IMR-90 (cell line): ENCODE results near the gene HBM. TPM values are rescaled to one million over a fixed set of nuclear protein-coding genes. Genes with fewer than 3 reads are reported as not detected.

Source experiments
- ATAC-seq: fragments of 200-7000 bp; cut with Tn5 transposase; 2 replicates; pipeline ENCODE4 v1.9.1; 2020; ENCODE audit warnings: low read depth, mild to moderate bottlenecking, moderate library complexity
- BruUV-seq: library from RNA; stranded (reverse); fragments of 400-500 nt; replicated peaks from 2 replicates; lab custom pipeline; 2021; lab: Mats Ljungman, UMichigan
- CTCF ChIA-PET: fragments of 300-600 bp; formaldehyde crosslinking; extraction: SDS; loops from one replicate; lab custom pipeline; 2021; ENCODE audit warnings: antibody characterized with exemption; lab: Yijun Ruan, JAX
- POLR2A ChIA-PET: fragments of 300-600 bp; sonication (Branson Sonifier 250); formaldehyde crosslinking; loops from one replicate; lab custom pipeline; 2022; ENCODE audit warnings: antibody characterized with exemption; ENCODE audit not compliant: unreplicated experiment; lab: Charles Lee
- DNase-seq: peaks from one replicate; pipeline ENCODE4 v3.0.0; 2013
- H2AFZ ChIP-seq: replicated peaks from 2 replicates; pipeline ENCODE3; 2013; ENCODE audit warnings: low read length, mild to moderate bottlenecking; ENCODE audit not compliant: poor library complexity
- H2AK5ac ChIP-seq: 2 replicates; pipeline ENCODE4 v1.6.1; 2013; ENCODE audit warnings: low read depth, low read length, inconsistent platforms
- H2AK9ac ChIP-seq: replicated peaks from 2 replicates; pipeline ENCODE3; 2013; ENCODE audit warnings: mild to moderate bottlenecking, low read depth, low read length, moderate library complexity; ENCODE audit not compliant: poor library complexity
- H2BK120ac ChIP-seq: 2 replicates; pipeline ENCODE4 v1.6.1; 2013; ENCODE audit warnings: low read depth, low read length, inconsistent platforms
- H2BK15ac ChIP-seq: 3 replicates; pipeline ENCODE4 v1.6.1; 2013; ENCODE audit warnings: low read depth, low read length, inconsistent platforms
- H2BK20ac ChIP-seq: 2 replicates; pipeline ENCODE4 v1.6.1; 2013; ENCODE audit warnings: low read depth, mild to moderate bottlenecking, inconsistent platforms, low read length, moderate library complexity
- H2BK5ac ChIP-seq: 2 replicates; pipeline ENCODE4 v1.6.1; 2013; ENCODE audit warnings: mild to moderate bottlenecking, low read depth, low read length, inconsistent platforms; ENCODE audit not compliant: poor library complexity, severe bottlenecking
- H3K14ac ChIP-seq: replicated peaks from 2 replicates; pipeline ENCODE4 v1.6.1; 2013; ENCODE audit warnings: low read depth, low read length, inconsistent platforms
- H3K18ac ChIP-seq: 2 replicates; pipeline ENCODE4 v1.6.1; 2013; ENCODE audit warnings: low read depth, low read length, control low read depth
- H3K23ac ChIP-seq: 2 replicates; pipeline ENCODE4 v1.6.1; 2013; ENCODE audit warnings: low read depth, low read length, inconsistent platforms
- H3K27ac ChIP-seq: 2 replicates; pipeline ENCODE4 v1.5.1; 2013; ENCODE audit warnings: mild to moderate bottlenecking, control low read depth, low read length; ENCODE audit not compliant: insufficient read depth
- H3K27me3 ChIP-seq: 2 replicates; pipeline ENCODE4 v1.6.1; 2013; ENCODE audit warnings: low read length; ENCODE audit not compliant: control insufficient read depth, insufficient read depth
- H3K36me3 ChIP-seq: 2 replicates; pipeline ENCODE4 v1.6.1; 2013; ENCODE audit warnings: low read length, mixed read lengths; ENCODE audit not compliant: control insufficient read depth, insufficient read depth
- H3K4ac ChIP-seq: 2 replicates; pipeline ENCODE4 v1.6.1; 2013; ENCODE audit warnings: low read depth, low read length, inconsistent platforms
- H3K4me1 ChIP-seq: 2 replicates; pipeline ENCODE4 v1.6.1; 2013; ENCODE audit warnings: low read length, mixed read lengths; ENCODE audit not compliant: control insufficient read depth, insufficient read depth
- H3K4me2 ChIP-seq: 2 replicates; pipeline ENCODE4 v1.6.1; 2013; ENCODE audit warnings: low read depth, mild to moderate bottlenecking, control low read depth, low read length, moderate library complexity
- H3K4me3 ChIP-seq: 2 replicates; pipeline ENCODE4 v1.5.1; 2013; ENCODE audit warnings: low read depth, mild to moderate bottlenecking, control low read depth, low read length, moderate library complexity; ENCODE audit not compliant: insufficient read depth
- H3K56ac ChIP-seq: 2 replicates; pipeline ENCODE4 v1.6.1; 2013; ENCODE audit warnings: low read length, inconsistent platforms; ENCODE audit not compliant: insufficient read depth; ENCODE audit errors: extremely low read depth
- H3K79me1 ChIP-seq, 2 experiments: 2 replicates each; pipeline ENCODE4 v1.6.1; 2013; ENCODE audit warnings: low read length in 2 of 2, inconsistent platforms in 1 of 2, low read depth in 1 of 2
- H3K9ac ChIP-seq: 2 replicates; pipeline ENCODE4 v1.6.1; 2013; ENCODE audit warnings: low read depth, low read length, control low read depth
- H3K9me1 ChIP-seq: 2 replicates; pipeline ENCODE4 v1.6.1; 2013; ENCODE audit warnings: low read length, inconsistent platforms; ENCODE audit not compliant: insufficient read depth
- H3K9me3 ChIP-seq: 2 replicates; pipeline ENCODE4 v1.6.1; 2013; ENCODE audit warnings: low read length; ENCODE audit not compliant: control insufficient read depth, insufficient read depth
- H4K20me1 ChIP-seq: 2 replicates; pipeline ENCODE4 v1.6.1; 2013; ENCODE audit warnings: low read length, inconsistent platforms; ENCODE audit not compliant: insufficient read depth
- H4K5ac ChIP-seq: 2 replicates; pipeline ENCODE4 v1.6.1; 2013; ENCODE audit warnings: mild to moderate bottlenecking, low read depth, low read length, control low read depth
- H4K8ac ChIP-seq, 2 experiments: 2 replicates each; pipeline ENCODE4 v1.6.1; 2013; ENCODE audit warnings: low read depth in 2 of 2, low read length in 2 of 2, control low read depth in 1 of 2, inconsistent platforms in 1 of 2
- H4K91ac ChIP-seq: 2 replicates; pipeline ENCODE4 v1.6.1; 2013; ENCODE audit warnings: low read depth, low read length, inconsistent platforms; ENCODE audit not compliant: insufficient read depth
- BHLHE40 ChIP-seq: fragments of 150-350 bp; IDR thresholded peaks from 2 replicates; pipeline ENCODE4 v1.6.1; 2016; ENCODE audit warnings: mild to moderate bottlenecking, low read depth, low read length
- CEBPB ChIP-seq: IDR thresholded peaks from 2 replicates; pipeline ENCODE4 v1.6.1; 2012; ENCODE audit warnings: low read depth, low read length, improper control_type of control experiment
- CHD1 ChIP-seq: IDR thresholded peaks from 2 replicates; pipeline ENCODE4 v1.6.1; 2012; ENCODE audit warnings: low read depth, low read length, improper control_type of control experiment
- CTCF ChIP-seq: conservative IDR thresholded peaks from 2 replicates; pipeline ENCODE4 v1.5.1; 2012; ENCODE audit warnings: mild to moderate bottlenecking, low read depth, low read length, improper control_type of control experiment
- ELK1 ChIP-seq: fragments of 150-350 bp; IDR thresholded peaks from 2 replicates; pipeline ENCODE4 v1.6.1; 2016; ENCODE audit warnings: low read depth, mild to moderate bottlenecking, low read length, moderate library complexity, borderline replicate concordance
- FOS ChIP-seq: fragments of 150-350 bp; IDR thresholded peaks from 2 replicates; pipeline ENCODE4 v1.6.1; 2016; ENCODE audit warnings: low read depth, low read length
- MAFK ChIP-seq: IDR thresholded peaks from 2 replicates; pipeline ENCODE4 v1.6.1; 2012; ENCODE audit warnings: low read depth, low read length, improper control_type of control experiment
- MAZ ChIP-seq: IDR thresholded peaks from 2 replicates; pipeline ENCODE4 v1.6.1; 2012; ENCODE audit warnings: low read depth, mild to moderate bottlenecking, low read length, improper control_type of control experiment, moderate library complexity, borderline replicate concordance
- MXI1 ChIP-seq: IDR thresholded peaks from 2 replicates; pipeline ENCODE4 v1.6.1; 2012; ENCODE audit warnings: low read depth, mild to moderate bottlenecking, low read length, moderate library complexity, borderline replicate concordance
- NFE2L2 ChIP-seq: fragments of 150-350 bp; IDR thresholded peaks from 2 replicates; pipeline ENCODE4 v1.6.1; 2016; ENCODE audit warnings: low read depth, mild to moderate bottlenecking, low read length
- RAD21 ChIP-seq: IDR thresholded peaks from 2 replicates; pipeline ENCODE4 v1.6.1; 2012; ENCODE audit warnings: low read length, improper control_type of control experiment
- RCOR1 ChIP-seq: IDR thresholded peaks from 2 replicates; pipeline ENCODE4 v1.6.1; 2012; ENCODE audit warnings: mild to moderate bottlenecking, low read length, improper control_type of control experiment; ENCODE audit not compliant: insufficient replicate concordance
- RFX5 ChIP-seq: IDR thresholded peaks from 2 replicates; pipeline ENCODE4 v1.8.0; 2012; ENCODE audit warnings: low read depth, mild to moderate bottlenecking, low read length, moderate library complexity
- SMC3 ChIP-seq: fragments of 150-350 bp; IDR thresholded peaks from 2 replicates; pipeline ENCODE4 v1.6.1; 2016; ENCODE audit warnings: low read depth, mild to moderate bottlenecking, antibody characterized with exemption, low read length, moderate library complexity
- USF2 ChIP-seq: fragments of 150-350 bp; IDR thresholded peaks from 2 replicates; pipeline ENCODE4 v1.6.1; 2017; ENCODE audit warnings: mild to moderate bottlenecking, antibody characterized with exemption, low read length, low read depth
- WGBS, 2 experiments: methylation state at CpG; one replicate each; pipeline versions ENCODE4 v1.1.5 to v1.1.7; 2013; ENCODE audit warnings: missing lambda C conversion rate in 2 of 2; ENCODE audit not compliant: insufficient read length in 1 of 2; ENCODE audit errors: extremely low coverage in 2 of 2; 5-methylcytosine and 5-hydroxymethylcytosine counted together
- dilution Hi-C: fragments of 300-500 bp; cut with HindIII; formaldehyde crosslinking; loops from one replicate; pipeline ENCODE4 v1.14.3; 2018; ENCODE audit warnings: low sequenced_read_pairs; ENCODE audit not compliant: unreplicated experiment
- in situ Hi-C: fragments of 300-500 bp; cut with MboI; formaldehyde crosslinking; loops from 3 replicates; pipeline ENCODE4 v1.14.3; 2019; ENCODE audit warnings: low sequenced_read_pairs, inconsistent platforms, mixed read lengths
- intact Hi-C: fragments of 100-400 bp; cut with micrococcal nuclease; formaldehyde crosslinking; loops from 2 replicates; pipeline ENCODE4 v1.10.0; 2022
- polyA plus RNA-seq, 3 experiments: library from polyadenylated mRNA; depleted of rRNA; stranded (reverse); fragments of >200 nt; gene quantifications; 2 replicates each; pipeline ENCODE4 v1.2.3, GENCODE V29; 2012; ENCODE audit warnings: low replicate concordance in 1 of 3
- total RNA-seq: library from RNA; depleted of rRNA; stranded (reverse); fragments of >200 nt; gene quantifications from 2 replicates; pipeline ENCODE4 v1.2.3, GENCODE V29; 2012

HBM gene
- total and polyA plus RNA-seq, 2 of the 4 experiments (the other 2 are of a cell fraction): not detected

GRCh38 chr16:118857-119256, 46.9 kb upstream of the HBM start:
- no peaks in the 10 kb centered on the region for H3K27me3 ChIP-seq
- no peak overlapping the region for H2BK20ac ChIP-seq
- no peak overlapping the region for H3K23ac ChIP-seq
- ATAC-seq: no peak
- no TSS peak for BruUV-seq
- H3K18ac ChIP-seq: no peak overlapping the region
- H4K8ac ChIP-seq: no peak overlapping the region
- H4K91ac ChIP-seq: no peak overlapping the region
- H3K56ac ChIP-seq: no peak overlapping the region
- peaks cover 20% of the 10 kb centered on the region for H3K36me3 ChIP-seq
- H4K20me1 ChIP-seq: peaks cover 13% of the 10 kb centered on the region
- H2BK120ac ChIP-seq: no peak overlapping the region
- no peak for DNase-seq
- no peak overlapping the region for H2AFZ ChIP-seq
- H2BK5ac ChIP-seq: no peak overlapping the region
- no peak overlapping the region for H3K14ac ChIP-seq
- no peak overlapping the region for H2BK15ac ChIP-seq
- no CpG with 5 or more reads among the region's 2 CpGs for WGBS, 2 experiments
- H3K9me1 ChIP-seq: peaks cover 10% of the 10 kb centered on the region
- intact Hi-C loops (no loop called here), in situ Hi-C loops (no loop called here), dilution Hi-C loops (no loop called here)
- ChIA-PET CTCF (interaction anchor here (0.8 to 1.7 kb wide), 3 partner anchors 12 to 62 kb away, joined by 3 to 5 read pairs (median 4); partner anchors contain the start of gene HBQ1), POLR2A (no interaction called here)
- no peak overlapping the region for H3K4me2 ChIP-seq
- peaks cover 7% of the 10 kb centered on the region for H3K4me1 ChIP-seq
- H2AK9ac ChIP-seq: no peak overlapping the region
- no peak overlapping the region for H2AK5ac ChIP-seq
- H3K9ac ChIP-seq: no peak overlapping the region
- no peaks in the 10 kb centered on the region for H3K9me3 ChIP-seq
- TF ChIP-seq MAFK (no peak), BHLHE40 (no peak), NFE2L2 (no peak), MXI1 (no peak), FOS (no peak), RAD21 (no peak), RCOR1 (no peak), CHD1 (no peak), RFX5 (no peak), CEBPB (no peak), SMC3 (no peak), MAZ (no peak), USF2 (no peak), ELK1 (no peak), CTCF (no peak)
- H3K4me3 ChIP-seq: no peak overlapping the region
- peaks cover 10 to 39% of the 10 kb centered on the region in 2 experiments; a peak in 3 of 4 replicates for H3K79me1 ChIP-seq
- H3K27ac ChIP-seq: no peak overlapping the region
- no peak overlapping the region for H3K4ac ChIP-seq
- no peak overlapping the region for H4K5ac ChIP-seq
